Measurements from ENCODE around the gene IDE.
"Not testable (repeated sequence)": the region's sequence is repeated elsewhere in the genome, so short reads cannot be mapped to it uniquely, and the experiment has no call there.

The IDE gene

GRCh38 chr10:92407305-92408016 is 166.4 kb downstream of the IDE start:
- no peak overlapping the region for H3K27ac Mint-ChIP-seq

GRCh38 chr10:92405419-92405924 is 168.4 kb downstream of the IDE start:
- H3K4me1 Mint-ChIP-seq (ENCODE audit: low read depth) = no peaks in the 10 kb centered on the region
- H3K9me3 Mint-ChIP-seq = no peaks in the 10 kb centered on the region
- no peaks in the 10 kb centered on the region for H3K36me3 Mint-ChIP-seq (ENCODE audit: low read depth)
- H3K27ac Mint-ChIP-seq = no peak overlapping the region
- H3K4me3 Mint-ChIP-seq = no peak overlapping the region
- H3K27me3 Mint-ChIP-seq (ENCODE audit: low read depth) = peaks cover 4% of the 10 kb centered on the region

More at GRCh38 chr10:92407305-92408016, 166.4 kb downstream of the IDE start:
- Mint-ChIP-seq H3K4me1 (ENCODE audit: low read depth) (no peaks in the 10 kb centered on the region), H3K27me3 (ENCODE audit: low read depth) (peaks cover under 1% of the 10 kb centered on the region), H3K9me3 (no peaks in the 10 kb centered on the region), H3K36me3 (ENCODE audit: low read depth) (no peaks in the 10 kb centered on the region), H3K4me3 (no peak overlapping the region)

GRCh38 chr10:92404612-92405418 is 169.1 kb downstream of the IDE start:
- no peaks in the 10 kb centered on the region for H3K36me3 Mint-ChIP-seq (ENCODE audit: low read depth)
- H3K4me3 Mint-ChIP-seq = no peak overlapping the region
- H3K9me3 Mint-ChIP-seq = no peaks in the 10 kb centered on the region
- H3K4me1 Mint-ChIP-seq (ENCODE audit: low read depth) = no peaks in the 10 kb centered on the region
- no peak overlapping the region for H3K27ac Mint-ChIP-seq
- H3K27me3 Mint-ChIP-seq (ENCODE audit: low read depth) = peaks cover 4% of the 10 kb centered on the region

- not testable (repeated sequence) for H3K36me3 Mint-ChIP-seq (ENCODE audit: low read depth); H3K4me1 Mint-ChIP-seq (ENCODE audit: low read depth); H3K27me3 Mint-ChIP-seq (ENCODE audit: low read depth); H3K9me3 Mint-ChIP-seq; H3K27ac Mint-ChIP-seq; H3K4me3 Mint-ChIP-seq
Observed at GRCh38 chr10:92402234-92402633, 171.7 kb downstream of the IDE start.
